HG03280 (cell line): ENCODE results near the gene FAM170B.

Experiments used
- ATAC-seq: cut with Tn5 transposase; IDR thresholded peaks from one replicate; pipeline ENCODE4 v1.9.1; 2021; ENCODE audit warnings: mild to moderate bottlenecking, moderate library complexity; ENCODE audit not compliant: unreplicated experiment

Gene FAM170B

GRCh38 chr10:49128854-49129253, 5.0 kb downstream of the FAM170B start:
- ATAC-seq: no peak

GRCh38 chr10:49123981-49124950, 9.6 kb downstream of the FAM170B start:
- no peak for ATAC-seq

GRCh38 chr10:49120911-49121310, 12.9 kb downstream of the FAM170B start:
- no peak for ATAC-seq

GRCh38 chr10:49119746-49120145, 14.1 kb downstream of the FAM170B start:
- no peak for ATAC-seq

GRCh38 chr10:49118430-49119074, 15.3 kb downstream of the FAM170B start:
- ATAC-seq: no peak

GRCh38 chr10:49117376-49118070, 16.3 kb downstream of the FAM170B start:
- no peak for ATAC-seq

- no peak for ATAC-seq
Observed at GRCh38 chr10:49116509-49117375, 17.1 kb downstream of the FAM170B start.

- ATAC-seq: no peak
Observed at GRCh38 chr10:49115796-49116508, 17.9 kb downstream of the FAM170B start.

GRCh38 chr10:49115015-49115795, 18.6 kb downstream of the FAM170B start, which contains the start of gene VSTM4:
TSS of gene VSTM4 (minus strand) at chr10:49115522. CDS start at chr10:49115485, 37 bp downstream.
- no peak for ATAC-seq

GRCh38 chr10:49114718-49115014, 19.2 kb downstream of the FAM170B start:
- no peak for ATAC-seq

GRCh38 chr10:49113741-49114141, 20.1 kb downstream of the FAM170B start:
- no peak for ATAC-seq

- ATAC-seq: no peak
Observed at GRCh38 chr10:49112851-49113250, 21.0 kb downstream of the FAM170B start.

GRCh38 chr10:49112098-49112497, 21.7 kb downstream of the FAM170B start:
- no peak for ATAC-seq

GRCh38 chr10:49111320-49111698, 22.5 kb downstream of the FAM170B start:
- no peak for ATAC-seq

- no peak for ATAC-seq
Observed at GRCh38 chr10:49110684-49111319, 23.0 kb downstream of the FAM170B start.

- no peak for ATAC-seq
Observed at GRCh38 chr10:49109669-49110340, 24.0 kb downstream of the FAM170B start.

- no peak for ATAC-seq
Observed at GRCh38 chr10:49108656-49109055, 25.2 kb downstream of the FAM170B start.

- no peak for ATAC-seq
Observed at GRCh38 chr10:49107887-49108267, 25.9 kb downstream of the FAM170B start.
